PC-3 (cell line): ENCODE results near the gene NUB1. TPM values are rescaled to one million over a fixed set of nuclear protein-coding genes. Genes with fewer than 3 reads are reported as not detected.

Source experiments
- ATAC-seq: fragments of 200-7000 bp; cut with Tn5 transposase; 2 replicates; pipeline ENCODE4 v1.9.1; 2020; ENCODE audit warnings: mild to moderate bottlenecking, moderate library complexity
- BruUV-seq: library from RNA; stranded (reverse); fragments of 400-500 nt; replicated peaks from 2 replicates; lab custom pipeline; 2021; lab: Mats Ljungman, UMichigan
- CTCF ChIA-PET: fragments of 300-600 bp; sonication (Branson Sonifier 250); formaldehyde crosslinking; loops from one replicate; lab custom pipeline; 2022; ENCODE audit warnings: antibody characterized with exemption; lab: Charles Lee
- POLR2A ChIA-PET: fragments of 300-600 bp; sonication (Branson Sonifier 250); formaldehyde crosslinking; loops from one replicate; lab custom pipeline; 2022; ENCODE audit warnings: antibody characterized with exemption; ENCODE audit not compliant: unreplicated experiment; lab: Charles Lee
- DNase-seq: peaks from one replicate; pipeline ENCODE4 v3.0.0-alpha.2; 2015
- H2AFZ ChIP-seq: fragments of 300-600 bp; sonication (generic); 2 replicates; pipeline ENCODE4 v1.6.0; 2016; ENCODE audit warnings: antibody characterized with exemption, low read length
- H3F3A ChIP-seq: fragments of 300-600 bp; sonication (generic); one replicate; pipeline ENCODE4 v1.6.0; 2017; ENCODE audit warnings: antibody characterized with exemption, low read length, control low read depth, mild to moderate bottlenecking; ENCODE audit not compliant: unreplicated experiment
- H3K27ac ChIP-seq: fragments of 300-600 bp; sonication (generic); 2 replicates; pipeline ENCODE4 v1.5.1; 2016; ENCODE audit warnings: mild to moderate bottlenecking, low read length
- H3K27me3 ChIP-seq: fragments of 300-600 bp; sonication (generic); 2 replicates; pipeline ENCODE4 v1.6.1; 2016; ENCODE audit warnings: low read length, mixed read lengths
- H3K36me3 ChIP-seq: fragments of 300-600 bp; sonication (generic); 2 replicates; pipeline ENCODE4 v1.6.1; 2016; ENCODE audit warnings: low read depth, mixed run types, low read length, mixed read lengths
- H3K4me1 ChIP-seq: fragments of 300-600 bp; sonication (generic); 2 replicates; pipeline ENCODE4 v1.5.1; 2016; ENCODE audit warnings: low read length; ENCODE audit not compliant: insufficient read depth
- H3K4me2 ChIP-seq: fragments of 300-600 bp; sonication (generic); 2 replicates; pipeline ENCODE4 v1.6.0; 2016; ENCODE audit warnings: low read length
- H3K4me3 ChIP-seq: fragments of 300-600 bp; sonication (generic); 2 replicates; pipeline ENCODE4 v1.5.1; 2016; ENCODE audit warnings: mild to moderate bottlenecking, low read length, mixed read lengths
- H3K79me2 ChIP-seq: fragments of 300-600 bp; sonication (generic); 2 replicates; pipeline ENCODE4 v1.6.1; 2017; ENCODE audit warnings: low read length, mixed read lengths
- H3K9ac ChIP-seq: fragments of 300-600 bp; sonication (generic); 2 replicates; pipeline ENCODE4 v1.6.0; 2016; ENCODE audit warnings: mild to moderate bottlenecking, low read length
- H3K9me2 ChIP-seq: fragments of 300-600 bp; sonication (generic); replicated peaks from 2 replicates; pipeline ENCODE4 v1.6.1; 2016; ENCODE audit warnings: mixed run types, low read length, mixed read lengths
- H3K9me3 ChIP-seq: fragments of 300-600 bp; sonication (generic); 2 replicates; pipeline ENCODE4 v1.6.1; 2016; ENCODE audit warnings: low read length, mixed read lengths
- H4K20me1 ChIP-seq: fragments of 300-600 bp; sonication (generic); 2 replicates; pipeline ENCODE4 v1.6.1; 2016; ENCODE audit warnings: low read length, mixed read lengths
- EZH2 ChIP-seq: fragments of 300-600 bp; sonication (generic); IDR thresholded peaks from one replicate; pipeline ENCODE4 v1.6.1; 2017; ENCODE audit warnings: antibody characterized with exemption, mild to moderate bottlenecking, low read length; ENCODE audit not compliant: unreplicated experiment
- EZH2phosphoT487 ChIP-seq: fragments of 300-600 bp; sonication (generic); IDR thresholded peaks from 2 replicates; pipeline ENCODE4 v1.6.1; 2018; ENCODE audit warnings: mild to moderate bottlenecking, antibody characterized with exemption, low read length, borderline replicate concordance
- intact Hi-C: fragments of 100-400 bp; cut with micrococcal nuclease; formaldehyde crosslinking; loops from 2 replicates; pipeline ENCODE4 v1.9.0; 2023
- total RNA-seq: library from RNA; depleted of rRNA; stranded (reverse); fragments of >200 nt; gene quantifications from 2 replicates; pipeline ENCODE4 v1.2.3, GENCODE V29; 2014
- TF ChIP-seq, protein P1 (sequence below): fragments of 300-600 bp; sonication (generic); conservative IDR thresholded peaks from 2 replicates; pipeline ENCODE4 v1.5.1; 2017; ENCODE audit warnings: antibody characterized with exemption, low read depth, mild to moderate bottlenecking, low read length

Gene NUB1
- total RNA-seq, 1 experiment from 2014 or later: 40.1 TPM

DNA sequence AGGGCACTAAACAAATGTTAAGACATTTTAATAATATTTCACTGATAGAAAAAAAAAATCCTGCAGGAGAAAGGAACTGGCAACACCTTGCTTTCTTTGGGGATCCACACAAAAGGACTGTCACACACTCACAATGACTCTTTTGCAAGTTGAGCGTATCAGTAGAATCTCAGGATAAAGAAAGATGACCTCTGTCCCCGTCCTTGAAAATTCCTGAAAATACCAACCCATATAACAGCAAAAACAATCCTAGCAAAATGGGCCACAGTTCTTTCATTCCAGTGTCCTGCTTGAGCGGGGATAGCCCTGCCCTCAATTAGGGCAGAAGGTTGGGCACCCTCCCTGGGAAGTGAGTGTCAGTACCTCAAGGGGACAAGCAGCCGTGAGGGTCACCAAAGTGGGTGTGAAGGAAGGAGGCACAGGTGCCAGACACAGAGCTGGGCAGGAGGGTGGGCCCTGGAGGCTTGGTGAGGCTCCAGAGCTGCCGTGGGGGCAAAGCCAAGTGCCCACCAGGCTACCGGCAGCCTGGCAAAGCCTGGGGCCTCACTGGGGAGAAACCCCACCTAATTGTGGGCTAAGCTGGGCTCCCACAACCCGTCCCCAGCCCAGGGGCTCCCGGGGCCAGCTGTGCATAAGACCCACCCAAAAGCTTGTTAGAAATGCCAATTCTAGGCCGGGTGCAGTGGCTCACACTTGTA is 65.4 kb downstream of the NUB1 start:
- Histone ChIP-seq H3K4me2 (no peak overlapping the region), H3K9ac (no peak overlapping the region), H3K4me1 (no peaks in the 10 kb centered on the region), H3K79me2 (no peaks in the 10 kb centered on the region), H3F3A (no peaks in the 10 kb centered on the region), H3K27me3 (0 out of 2 replicates have a peak, but pooled peaks cover 3% of the 10 kb centered on the region), H2AFZ (no peak overlapping the region), H3K36me3 (no peaks in the 10 kb centered on the region), H3K9me2 (no peaks in the 10 kb centered on the region), H4K20me1 (no peaks in the 10 kb centered on the region), H3K4me3 (no peak overlapping the region), H3K27ac (no peak overlapping the region), H3K9me3 (no peaks in the 10 kb centered on the region)
- ChIA-PET POLR2A (no interaction called here), CTCF (no interaction called here)
- no TSS peak for BruUV-seq
- intact Hi-C loops: no loop called here
- DNase-seq (no peak), ATAC-seq (no peak)
- TF ChIP-seq EZH2 (no peak), EZH2phosphoT487 (no peak)
- TF ChIP-seq, protein P1, sequence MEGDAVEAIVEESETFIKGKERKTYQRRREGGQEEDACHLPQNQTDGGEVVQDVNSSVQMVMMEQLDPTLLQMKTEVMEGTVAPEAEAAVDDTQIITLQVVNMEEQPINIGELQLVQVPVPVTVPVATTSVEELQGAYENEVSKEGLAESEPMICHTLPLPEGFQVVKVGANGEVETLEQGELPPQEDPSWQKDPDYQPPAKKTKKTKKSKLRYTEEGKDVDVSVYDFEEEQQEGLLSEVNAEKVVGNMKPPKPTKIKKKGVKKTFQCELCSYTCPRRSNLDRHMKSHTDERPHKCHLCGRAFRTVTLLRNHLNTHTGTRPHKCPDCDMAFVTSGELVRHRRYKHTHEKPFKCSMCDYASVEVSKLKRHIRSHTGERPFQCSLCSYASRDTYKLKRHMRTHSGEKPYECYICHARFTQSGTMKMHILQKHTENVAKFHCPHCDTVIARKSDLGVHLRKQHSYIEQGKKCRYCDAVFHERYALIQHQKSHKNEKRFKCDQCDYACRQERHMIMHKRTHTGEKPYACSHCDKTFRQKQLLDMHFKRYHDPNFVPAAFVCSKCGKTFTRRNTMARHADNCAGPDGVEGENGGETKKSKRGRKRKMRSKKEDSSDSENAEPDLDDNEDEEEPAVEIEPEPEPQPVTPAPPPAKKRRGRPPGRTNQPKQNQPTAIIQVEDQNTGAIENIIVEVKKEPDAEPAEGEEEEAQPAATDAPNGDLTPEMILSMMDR: no peak

DNA sequence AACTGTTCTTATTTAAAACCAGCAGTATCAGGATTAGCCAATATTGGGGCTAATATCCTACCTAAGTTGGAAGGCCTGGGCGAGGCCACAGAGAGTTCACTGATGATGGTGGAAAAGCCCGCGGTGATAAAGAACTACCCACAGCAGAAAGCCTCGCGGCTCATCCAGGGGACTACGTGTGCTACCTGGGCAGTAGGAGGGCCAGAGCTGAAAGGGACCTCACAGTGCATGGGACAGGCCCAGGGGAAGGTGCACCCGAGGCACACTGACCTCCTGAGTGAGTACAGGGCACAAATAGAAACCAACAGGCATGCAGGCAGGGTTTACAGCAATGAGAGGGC is 66.9 kb downstream of the NUB1 start:
- H2AFZ ChIP-seq: no peak overlapping the region
- ATAC-seq (no peak), DNase-seq (no peak)
- no peak overlapping the region for H3K4me2 ChIP-seq
- CTCF ChIA-PET: no interaction called here
- no peaks in the 10 kb centered on the region for H3K9me3 ChIP-seq
- H3K79me2 ChIP-seq: no peaks in the 10 kb centered on the region
- POLR2A ChIA-PET: no interaction called here
- no peak overlapping the region for H3K9ac ChIP-seq
- BruUV-seq: no TSS peak
- H3K36me3 ChIP-seq: no peaks in the 10 kb centered on the region
- no peaks in the 10 kb centered on the region for H3K9me2 ChIP-seq
- intact Hi-C loops: no loop called here
- no peaks in the 10 kb centered on the region for H4K20me1 ChIP-seq
- H3K4me3 ChIP-seq: no peak overlapping the region
- H3K27me3 ChIP-seq: peaks cover 10% of the 10 kb centered on the region
- no peak for TF ChIP-seq EZH2phosphoT487
- TF ChIP-seq, protein P1: no peak
- TF ChIP-seq EZH2: no peak
- no peaks in the 10 kb centered on the region for H3F3A ChIP-seq
- no peaks in the 10 kb centered on the region for H3K4me1 ChIP-seq
- H3K27ac ChIP-seq: no peak overlapping the region

DNA sequence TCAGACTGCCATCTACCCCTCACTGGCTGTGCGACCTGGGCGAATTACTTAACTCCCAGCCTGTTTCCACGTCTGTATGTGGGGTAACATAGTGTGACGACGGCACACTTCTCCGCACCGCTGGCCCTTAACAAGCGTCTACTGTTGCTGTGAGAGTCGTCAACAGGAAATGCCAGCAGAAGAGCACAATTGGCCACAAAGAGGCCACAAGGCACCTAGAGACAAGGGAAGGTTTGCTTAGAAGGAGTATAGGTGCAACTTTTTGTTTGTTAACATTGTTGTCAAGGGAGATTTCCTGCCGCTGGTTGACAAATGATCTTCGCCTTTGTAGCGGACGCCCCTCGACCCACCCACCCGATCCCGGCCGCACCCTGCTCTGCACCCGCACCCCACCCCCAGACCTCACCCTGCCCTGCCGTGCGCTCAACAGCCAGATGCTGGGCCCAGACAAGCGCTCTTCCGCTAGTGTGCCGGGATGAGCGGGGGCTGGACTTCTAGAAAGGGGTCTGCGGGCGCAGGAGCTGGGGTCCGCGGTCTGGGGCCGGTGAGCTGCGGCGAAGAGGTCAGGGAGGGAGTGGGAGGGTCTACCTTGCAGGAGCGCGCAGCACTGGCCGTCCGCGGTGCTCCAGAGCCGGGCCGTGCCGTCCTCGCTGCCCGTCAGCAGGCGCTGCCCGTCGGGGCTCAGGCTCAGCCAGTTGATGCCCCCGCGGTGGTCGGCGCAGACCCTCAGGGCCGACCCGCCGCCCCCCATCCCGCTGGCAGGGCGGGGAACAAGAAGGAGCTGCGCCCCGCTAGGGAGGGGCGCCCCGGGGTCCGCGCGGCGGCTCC is 67.4 kb downstream of the NUB1 start:
- ChIA-PET CTCF (no interaction called here), POLR2A (no interaction called here)
- H3K27ac ChIP-seq: no peak overlapping the region
- no peak overlapping the region for H3K4me3 ChIP-seq
- no peaks in the 10 kb centered on the region for H4K20me1 ChIP-seq
- no peak overlapping the region for H3K9ac ChIP-seq
- peaks cover 13% of the 10 kb centered on the region for H3K27me3 ChIP-seq
- TF ChIP-seq EZH2 (no peak), EZH2phosphoT487 (no peak)
- TF ChIP-seq, protein P1: no peak
- intact Hi-C loops: no loop called here
- no peak for DNase-seq
- no peaks in the 10 kb centered on the region for H3K79me2 ChIP-seq
- no peaks in the 10 kb centered on the region for H3F3A ChIP-seq
- no peaks in the 10 kb centered on the region for H3K36me3 ChIP-seq
- H3K9me2 ChIP-seq: no peaks in the 10 kb centered on the region
- H2AFZ ChIP-seq: no peak overlapping the region
- H3K4me1 ChIP-seq: no peaks in the 10 kb centered on the region
- no peak overlapping the region for H3K4me2 ChIP-seq
- no peaks in the 10 kb centered on the region for H3K9me3 ChIP-seq
- BruUV-seq: no TSS peak
- ATAC-seq: no peak; the same call in 1 of the 2 replicates
